Hepatocyte (in vitro differentiated cells): Measurements from ENCODE around the gene TM4SF4.

Experiments
- EZH2 ChIP-seq: fragments of 200-600 bp; sonication (generic); IDR thresholded peaks from 2 replicates; pipeline ENCODE4 v1.6.1; 2016; ENCODE audit warnings: antibody characterized with exemption, mild to moderate bottlenecking, borderline replicate concordance
- EZH2phosphoT487 ChIP-seq: fragments of 200-600 bp; sonication (generic); IDR thresholded peaks from one replicate; pipeline ENCODE4 v1.6.1; 2018; ENCODE audit warnings: antibody characterized with exemption, mild to moderate bottlenecking, low read depth, moderate library complexity; ENCODE audit not compliant: unreplicated experiment, severe bottlenecking
- TF ChIP-seq, protein P1 (sequence below): fragments of 200-600 bp; sonication (generic); IDR thresholded peaks from 2 replicates; pipeline ENCODE4 v1.5.1; 2016; ENCODE audit warnings: antibody characterized with exemption, mild to moderate bottlenecking; ENCODE audit not compliant: poor library complexity

DNA sequence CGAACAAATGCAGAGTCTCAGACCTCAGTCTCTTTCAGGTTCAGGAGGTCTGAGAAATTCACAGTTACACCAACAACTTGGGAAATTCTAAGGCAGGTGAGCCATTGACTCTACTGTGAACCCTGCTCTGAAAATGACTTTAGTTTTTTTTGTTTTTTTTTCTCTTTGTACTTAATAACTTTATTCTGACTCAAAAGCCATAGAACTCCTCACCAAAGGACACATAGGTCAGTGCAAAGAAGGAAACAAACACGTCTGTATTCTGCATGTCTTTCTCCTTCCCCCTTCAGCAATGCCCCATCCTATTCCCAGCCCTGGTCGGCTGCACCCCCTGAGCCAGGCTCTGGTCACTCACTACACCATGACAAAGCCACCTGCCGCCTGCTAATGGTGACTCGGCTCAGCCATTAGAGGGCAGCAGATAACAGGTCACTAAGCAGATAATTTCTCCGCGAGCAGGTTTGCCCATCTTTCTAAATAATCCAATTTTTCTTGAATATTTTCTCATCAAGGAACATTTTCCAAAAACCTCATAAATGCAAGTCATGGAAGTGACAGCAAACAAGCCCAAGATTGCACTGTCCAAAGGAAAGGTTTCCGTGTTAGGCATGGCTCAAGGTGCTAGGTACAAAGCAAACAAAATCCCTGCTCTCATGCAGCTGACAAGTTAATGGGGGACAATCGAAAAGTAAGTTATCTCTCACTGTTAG lies 37.7 kb downstream of the TM4SF4 start:
- TF ChIP-seq, protein P1, sequence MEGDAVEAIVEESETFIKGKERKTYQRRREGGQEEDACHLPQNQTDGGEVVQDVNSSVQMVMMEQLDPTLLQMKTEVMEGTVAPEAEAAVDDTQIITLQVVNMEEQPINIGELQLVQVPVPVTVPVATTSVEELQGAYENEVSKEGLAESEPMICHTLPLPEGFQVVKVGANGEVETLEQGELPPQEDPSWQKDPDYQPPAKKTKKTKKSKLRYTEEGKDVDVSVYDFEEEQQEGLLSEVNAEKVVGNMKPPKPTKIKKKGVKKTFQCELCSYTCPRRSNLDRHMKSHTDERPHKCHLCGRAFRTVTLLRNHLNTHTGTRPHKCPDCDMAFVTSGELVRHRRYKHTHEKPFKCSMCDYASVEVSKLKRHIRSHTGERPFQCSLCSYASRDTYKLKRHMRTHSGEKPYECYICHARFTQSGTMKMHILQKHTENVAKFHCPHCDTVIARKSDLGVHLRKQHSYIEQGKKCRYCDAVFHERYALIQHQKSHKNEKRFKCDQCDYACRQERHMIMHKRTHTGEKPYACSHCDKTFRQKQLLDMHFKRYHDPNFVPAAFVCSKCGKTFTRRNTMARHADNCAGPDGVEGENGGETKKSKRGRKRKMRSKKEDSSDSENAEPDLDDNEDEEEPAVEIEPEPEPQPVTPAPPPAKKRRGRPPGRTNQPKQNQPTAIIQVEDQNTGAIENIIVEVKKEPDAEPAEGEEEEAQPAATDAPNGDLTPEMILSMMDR, result peak; percentile 95
- TF ChIP-seq EZH2 (no peak), EZH2phosphoT487 (no peak)
